ENCODE data around the gene SMURF2.

SMURF2 gene

GRCh38 chr17:64534187-64534586 lies 127.9 kb downstream of the SMURF2 start:
- TF ChIP-seq PKNOX1 (IDR thresholded peaks at IDR 0.05) (no peak), ARNT (IDR thresholded peaks at IDR 0.05) (no peak), ELF4 (IDR thresholded peaks at IDR 0.05) (no peak), BHLHE40 (IDR thresholded peaks at IDR 0.05; ENCODE audit: borderline replicate concordance) (no peak), L3MBTL2 (conservative IDR thresholded peaks at IDR 0.05) (no peak), FOXA1 (IDR thresholded peaks at IDR 0.05) (no peak), FOXM1 (IDR thresholded peaks at IDR 0.05; ENCODE audit: borderline replicate concordance) (no peak), ZNF384 (IDR thresholded peaks at IDR 0.05) (no peak), CTBP1 (IDR thresholded peaks at IDR 0.05; ENCODE audit: borderline replicate concordance) (no peak), HDGF (IDR thresholded peaks at IDR 0.05; ENCODE audit: borderline replicate concordance) (no peak), LEF1 (IDR thresholded peaks at IDR 0.05; ENCODE audit: borderline replicate concordance) (no peak), TARDBP (IDR thresholded peaks at IDR 0.05) (no peak), NFRKB (IDR thresholded peaks at IDR 0.05) (no peak), FOXK2 (IDR thresholded peaks at IDR 0.05) (no peak), SP1 (IDR thresholded peaks at IDR 0.05) (no peak), SUZ12 (IDR thresholded peaks at IDR 0.05) (no peak)
- no peak for DNase-seq (ENCODE audit: extremely low spot score)
- ChIA-PET POLR2A (no interaction called here), CTCF (interaction anchor here (1.2 to 1.9 kb wide), 2 partner anchors 11 to 115 kb away, joined by 5 read pairs; no protein-coding TSS in a partner anchor)

GRCh38 chr17:64533784-64534183 lies 128.3 kb downstream of the SMURF2 start:
- ChIA-PET CTCF (interaction anchor here (1.2 to 1.9 kb wide), 2 partner anchors 11 to 115 kb away, joined by 5 read pairs; no protein-coding TSS in a partner anchor), POLR2A (no interaction called here)
- no peak for DNase-seq (ENCODE audit: extremely low spot score)
- TF ChIP-seq SUZ12 (IDR thresholded peaks at IDR 0.05) (no peak), LEF1 (IDR thresholded peaks at IDR 0.05; ENCODE audit: borderline replicate concordance) (no peak), HDGF (IDR thresholded peaks at IDR 0.05; ENCODE audit: borderline replicate concordance) (no peak), ARNT (IDR thresholded peaks at IDR 0.05) (no peak), ZNF384 (IDR thresholded peaks at IDR 0.05) (no peak)

DNA sequence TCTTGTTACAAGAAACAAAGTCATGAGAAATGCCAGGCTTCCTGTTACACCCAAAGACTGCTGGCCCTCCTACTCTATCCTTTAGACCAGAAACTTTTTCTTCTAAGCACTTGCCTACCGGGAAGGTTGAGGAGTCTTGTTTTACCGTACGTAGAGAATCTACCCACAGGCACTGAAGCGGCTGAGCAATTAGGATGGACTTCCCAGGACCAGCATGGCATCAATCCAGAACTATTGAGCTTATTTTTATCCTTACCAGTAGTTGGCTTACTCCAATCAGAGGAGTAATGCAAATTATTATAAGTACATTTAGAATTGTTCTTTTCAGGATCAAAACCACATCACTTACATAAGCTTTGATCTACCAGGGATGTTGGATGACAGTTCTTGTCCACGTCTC lies 129.7 kb downstream of the SMURF2 start:
- TF ChIP-seq PKNOX1 (IDR thresholded peaks at IDR 0.05) (no peak), L3MBTL2 (conservative IDR thresholded peaks at IDR 0.05) (no peak), HDGF (IDR thresholded peaks at IDR 0.05; ENCODE audit: borderline replicate concordance) (no peak), ELF4 (IDR thresholded peaks at IDR 0.05) (no peak), LEF1 (IDR thresholded peaks at IDR 0.05; ENCODE audit: borderline replicate concordance) (no peak), TARDBP (IDR thresholded peaks at IDR 0.05) (no peak), ARNT (IDR thresholded peaks at IDR 0.05) (no peak), SUZ12 (IDR thresholded peaks at IDR 0.05) (no peak), BHLHE40 (IDR thresholded peaks at IDR 0.05; ENCODE audit: borderline replicate concordance) (no peak), FOXM1 (IDR thresholded peaks at IDR 0.05; ENCODE audit: borderline replicate concordance) (no peak), NFRKB (IDR thresholded peaks at IDR 0.05) (no peak)
- ChIA-PET CTCF (no interaction called here), POLR2A (no interaction called here)
- no peak for DNase-seq (ENCODE audit: extremely low spot score)

DNA sequence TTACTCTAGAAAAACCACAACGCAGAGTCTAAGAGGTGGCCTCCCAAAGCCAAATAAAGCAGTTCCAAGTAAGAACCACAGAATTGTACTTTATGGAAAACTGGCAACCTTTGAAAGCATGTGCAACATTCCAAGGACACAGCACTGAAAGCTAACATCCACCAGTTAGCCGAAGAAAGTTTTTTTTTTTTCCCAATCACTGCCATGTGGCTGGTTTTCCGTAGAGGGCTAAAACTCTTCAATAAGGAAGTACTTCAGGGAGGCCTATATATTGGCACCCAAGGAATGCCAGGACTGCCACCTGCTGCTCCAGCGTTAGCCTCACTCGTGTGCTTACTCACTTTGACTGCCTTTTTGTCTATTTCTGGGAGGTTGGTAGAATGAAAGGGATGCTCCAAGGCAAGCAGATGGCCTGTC lies 130.1 kb downstream of the SMURF2 start:
- no peak for DNase-seq (ENCODE audit: extremely low spot score)
- CTCF ChIA-PET = no interaction called here
- no peak for TF ChIP-seq FOXA1 (IDR thresholded peaks at IDR 0.05)
- no peak for TF ChIP-seq NFRKB (IDR thresholded peaks at IDR 0.05)
- TF ChIP-seq PKNOX1 (IDR thresholded peaks at IDR 0.05) = no peak
- TF ChIP-seq CTBP1 (IDR thresholded peaks at IDR 0.05; ENCODE audit: borderline replicate concordance) = no peak
- TF ChIP-seq SP1 (IDR thresholded peaks at IDR 0.05) = no peak
- no peak for TF ChIP-seq BHLHE40 (IDR thresholded peaks at IDR 0.05; ENCODE audit: borderline replicate concordance)
- POLR2A ChIA-PET = no interaction called here

DNA sequence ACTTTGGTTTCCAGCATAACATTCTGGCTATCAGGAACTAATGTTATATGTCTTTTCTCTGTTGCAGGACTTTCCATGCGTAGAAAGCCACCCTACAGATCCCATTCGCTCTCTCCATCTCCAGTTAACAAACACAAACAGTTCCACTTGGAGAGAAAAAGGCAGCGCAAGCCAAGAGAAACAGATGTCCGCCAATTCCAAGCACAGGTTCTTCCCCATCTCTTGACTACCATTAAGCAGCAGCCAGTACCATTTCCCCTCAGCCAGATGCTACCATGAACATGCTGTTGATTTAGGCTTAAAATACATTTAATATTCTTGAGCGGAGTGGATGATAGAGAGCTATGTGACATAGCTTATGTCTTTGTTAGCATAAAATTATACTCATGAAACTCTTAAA lies 132.9 kb downstream of the SMURF2 start:
- ChIA-PET CTCF (interaction anchor here (0.6 kb wide), 1 partner anchor 43 kb away, joined by 3 read pairs; no protein-coding TSS in a partner anchor), POLR2A (no interaction called here)
- TF ChIP-seq TARDBP (IDR thresholded peaks at IDR 0.05) = no peak
- no peak for TF ChIP-seq ELF4 (IDR thresholded peaks at IDR 0.05)
- no peak for TF ChIP-seq SP1 (IDR thresholded peaks at IDR 0.05)
- no peak for TF ChIP-seq CTBP1 (IDR thresholded peaks at IDR 0.05; ENCODE audit: borderline replicate concordance)
- no peak for TF ChIP-seq FOXK2 (IDR thresholded peaks at IDR 0.05)
- no peak for TF ChIP-seq ARNT (IDR thresholded peaks at IDR 0.05)
- no peak for TF ChIP-seq NFRKB (IDR thresholded peaks at IDR 0.05)
- no peak for TF ChIP-seq BHLHE40 (IDR thresholded peaks at IDR 0.05; ENCODE audit: borderline replicate concordance)
- TF ChIP-seq PKNOX1 (IDR thresholded peaks at IDR 0.05) = no peak
- TF ChIP-seq HDGF (IDR thresholded peaks at IDR 0.05; ENCODE audit: borderline replicate concordance) = no peak
- no peak for TF ChIP-seq LEF1 (IDR thresholded peaks at IDR 0.05; ENCODE audit: borderline replicate concordance)
- TF ChIP-seq SUZ12 (IDR thresholded peaks at IDR 0.05) = no peak
- DNase-seq (ENCODE audit: extremely low spot score) = no peak

DNA sequence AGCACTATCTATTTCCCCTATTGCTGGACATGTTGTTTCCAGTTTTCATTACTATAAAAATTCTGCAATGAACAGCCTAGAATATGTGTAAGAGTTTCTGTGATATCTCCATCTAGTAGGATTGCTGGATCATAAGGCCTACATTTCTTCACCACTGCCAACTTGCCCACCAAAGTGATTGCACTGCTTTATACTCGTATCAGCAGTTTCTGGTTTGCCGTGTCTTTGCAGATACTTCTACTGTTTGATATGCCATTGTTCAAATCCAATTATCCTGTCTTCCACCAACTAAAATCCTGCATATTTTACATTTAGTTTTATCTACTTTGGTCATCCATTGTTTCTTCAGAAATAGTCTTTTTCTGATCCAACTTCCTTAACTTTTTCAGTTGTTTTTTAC lies 134.2 kb downstream of the SMURF2 start:
- ChIA-PET POLR2A (interaction anchor here (1.6 kb wide), 1 partner anchor 22 kb away, joined by 5 read pairs; the partner anchor contains the start of genes CEP95 and DDX5), CTCF (no interaction called here)
- no peak for TF ChIP-seq NFRKB (IDR thresholded peaks at IDR 0.05)
- no peak for TF ChIP-seq BHLHE40 (IDR thresholded peaks at IDR 0.05; ENCODE audit: borderline replicate concordance)
- TF ChIP-seq FOXK2 (IDR thresholded peaks at IDR 0.05) = no peak
- TF ChIP-seq ZNF384 (IDR thresholded peaks at IDR 0.05) = no peak
- no peak for TF ChIP-seq ARNT (IDR thresholded peaks at IDR 0.05)
- no peak for DNase-seq (ENCODE audit: extremely low spot score)
